AG04449 (cell line): ENCODE measurements around the gene TBL1XR1.

Source experiments
- CTCF ChIA-PET: fragments of 350-600 bp; formaldehyde crosslinking; extraction: SDS; loops from one replicate; lab custom pipeline; 2021; ENCODE audit warnings: antibody characterized with exemption; lab: Yijun Ruan, JAX
- POLR2A ChIA-PET: fragments of 400-600, 350-600 bp; formaldehyde crosslinking; extraction: SDS; loops from one replicate; lab custom pipeline; 2020; ENCODE audit warnings: antibody characterized with exemption, inconsistent platforms; lab: Yijun Ruan, JAX
- DNase-seq: peaks from one replicate; pipeline ENCODE4 v3.0.0-alpha.2; 2010; ENCODE audit warnings: low read depth, low spot score
- H3K4me3 ChIP-seq: 2 replicates; pipeline ENCODE4 v1.5.1; 2011; ENCODE audit warnings: low read depth, mild to moderate bottlenecking, control low read depth, low read length
- CTCF ChIP-seq: IDR thresholded peaks from one replicate; pipeline ENCODE4 v1.5.1; 2011; ENCODE audit warnings: mild to moderate bottlenecking, moderate library complexity, low read length, control low read depth, inconsistent platforms; ENCODE audit not compliant: insufficient read depth; ENCODE audit errors: missing control alignments

Gene TBL1XR1

GRCh38 chr3:177211503-177212277 lies 14.4 kb upstream of the TBL1XR1 start:
- ChIA-PET POLR2A (no interaction called here), CTCF (interaction anchor here (0.7 kb wide), 1 partner anchor 38 kb away, joined by 3 read pairs; no protein-coding TSS in a partner anchor)
- no peak overlapping the region for H3K4me3 ChIP-seq
- DNase-seq: no peak
- no peak for TF ChIP-seq CTCF

GRCh38 chr3:177210744-177211502 lies 13.6 kb upstream of the TBL1XR1 start:
- POLR2A ChIA-PET: no interaction called here
- TF ChIP-seq CTCF: no peak
- no peak for DNase-seq
- H3K4me3 ChIP-seq: no peak overlapping the region
- CTCF ChIA-PET: no interaction called here

GRCh38 chr3:177209509-177209908 lies 12.2 kb upstream of the TBL1XR1 start:
- POLR2A ChIA-PET: no interaction called here
- no peak for TF ChIP-seq CTCF
- CTCF ChIA-PET: interaction anchor here (1.3 kb wide), 1 partner anchor 148 kb away, joined by 3 read pairs; no protein-coding TSS in a partner anchor
- no peak overlapping the region for H3K4me3 ChIP-seq
- DNase-seq: no peak

- DNase-seq: no peak
- H3K4me3 ChIP-seq: no peak overlapping the region
- POLR2A ChIA-PET: no interaction called here
- CTCF ChIA-PET: interaction anchor here (1.3 kb wide), 1 partner anchor 149 kb away, joined by 3 read pairs; no protein-coding TSS in a partner anchor
- TF ChIP-seq CTCF: no peak
Observed at GRCh38 chr3:177208781-177209180, 11.5 kb upstream of the TBL1XR1 start.

- CTCF ChIA-PET: interaction anchor here (1.3 kb wide), 1 partner anchor 149 kb away, joined by 3 read pairs; no protein-coding TSS in a partner anchor
- DNase-seq: no peak
- TF ChIP-seq CTCF: no peak
- H3K4me3 ChIP-seq: no peak overlapping the region
- POLR2A ChIA-PET: no interaction called here
Observed at GRCh38 chr3:177208223-177208622, 10.9 kb upstream of the TBL1XR1 start.

GRCh38 chr3:177206936-177207335 lies 9.7 kb upstream of the TBL1XR1 start:
- POLR2A ChIA-PET: no interaction called here
- no peak for DNase-seq
- no peak overlapping the region for H3K4me3 ChIP-seq
- TF ChIP-seq CTCF: no peak
- CTCF ChIA-PET: no interaction called here
